Ascending aorta (tissue), 2 donors: ENCODE results near the gene SLC25A20. TPM values are rescaled to one million over a fixed set of nuclear protein-coding genes. Genes with fewer than 3 reads are reported as not detected.

Source experiments
- DNase-seq, 2 donors: peaks; one replicate each; pipeline ENCODE4 v3.0.0-alpha.2; 2019; ENCODE audit warnings: low spot score in 2 of 2
- H3K27ac ChIP-seq, 2 donors: fragments of 200-600 bp; sonication (generic); one replicate each; pipeline ENCODE4 v1.5.1; 2016 to 2017; ENCODE audit warnings: mild to moderate bottlenecking in 1 of 2
- H3K27me3 ChIP-seq: fragments of 200-600 bp; sonication (generic); one replicate; pipeline ENCODE4 v1.5.1; 2017
- H3K36me3 ChIP-seq, 2 donors: fragments of 200-600 bp; sonication (generic); one replicate each; pipeline ENCODE4 v1.5.1; 2016
- H3K4me1 ChIP-seq, 2 donors: fragments of 200-600 bp; sonication (generic); one replicate each; pipeline ENCODE4 v1.5.1; 2016 to 2017; ENCODE audit warnings: mild to moderate bottlenecking in 1 of 2
- H3K4me3 ChIP-seq, 2 donors: fragments of 200-600 bp; sonication (generic); one replicate each; pipeline ENCODE4 v1.5.1; 2016 to 2017; ENCODE audit warnings: mild to moderate bottlenecking in 1 of 2
- H3K9me3 ChIP-seq, 2 donors: fragments of 200-600 bp; sonication (generic); one replicate each; pipeline ENCODE4 v1.5.1; 2016
- CTCF ChIP-seq, 3 experiments: fragments of 200-600 bp in 2 of 3; fragments of 450-650 bp in 1 of 3; sonication (generic) in 2 of 3; IDR thresholded peaks; one replicate each; pipeline ENCODE4 v1.5.1; 2016 to 2019; ENCODE audit warnings: antibody characterized with exemption in 3 of 3, mild to moderate bottlenecking in 1 of 3, moderate library complexity in 1 of 3
- intact Hi-C: fragments of 100-400 bp; cut with DNase I; formaldehyde crosslinking; loops from one replicate; pipeline ENCODE4 v1.15.1; 2023
- total RNA-seq: library from RNA; depleted of rRNA; stranded (reverse); fragments of >200 nt; gene quantifications from one replicate; pipeline ENCODE4 v1.1.0, GENCODE V29; 2016

Gene SLC25A20
- total RNA-seq, 1 donor from 2014 or later = 14.4 TPM

- no peak for TF ChIP-seq CTCF (IDR thresholded peaks at IDR 0.05)
Observed at GRCh38 chr3:48896936-48897335, 1.7 kb downstream of the SLC25A20 start.

GRCh38 chr3:48894516-48894915, 4.2 kb downstream of the SLC25A20 start:
- Histone ChIP-seq H3K4me3 (no peak overlapping the region), H3K9me3 (no peaks in the 10 kb centered on the region), H3K4me1 (peaks cover 5 to 13% of the 10 kb centered on the region in 2 donors), H3K27ac (no peak overlapping the region), H3K27me3 (no peaks in the 10 kb centered on the region), H3K36me3 (peaks cover 9 to 19% of the 10 kb centered on the region in 2 donors)
- TF ChIP-seq CTCF (IDR thresholded peaks at IDR 0.05) = no peak
- no peak for DNase-seq
- intact Hi-C loops = no loop called here

More at GRCh38 chr3:48896936-48897335, 1.7 kb downstream of the SLC25A20 start:
- intact Hi-C loops = loop anchor here (5.0 kb wide), 1 partner anchor 50 kb away; the partner anchor contains the start of gene PRKAR2A
- peaks cover 0 to under 1% of the 10 kb centered on the region in 2 donors for H3K36me3 ChIP-seq
- no peaks in the 10 kb centered on the region for H3K27me3 ChIP-seq
- no peak overlapping the region for H3K4me3 ChIP-seq
- H3K4me1 ChIP-seq = peaks cover 5 to 13% of the 10 kb centered on the region in 2 donors
- no peak for DNase-seq
- H3K9me3 ChIP-seq = no peaks in the 10 kb centered on the region
- H3K27ac ChIP-seq = peak overlapping the region in 1 of 2 donors; percentile 56

- Histone ChIP-seq H3K36me3 (peaks cover 14 to 27% of the 10 kb centered on the region in 2 donors), H3K9me3 (no peaks in the 10 kb centered on the region), H3K4me1 (no peaks in the 10 kb centered on the region), H3K4me3 (no peak overlapping the region), H3K27me3 (no peaks in the 10 kb centered on the region), H3K27ac (no peak overlapping the region)
- no peak for DNase-seq
- TF ChIP-seq CTCF (IDR thresholded peaks at IDR 0.05) = no peak
- intact Hi-C loops = no loop called here
Observed at GRCh38 chr3:48891606-48892005, 7.1 kb downstream of the SLC25A20 start.

GRCh38 chr3:48885753-48886152, 12.9 kb downstream of the SLC25A20 start:
- Histone ChIP-seq H3K9me3 (no peaks in the 10 kb centered on the region), H3K36me3 (peaks cover 23 to 49% of the 10 kb centered on the region in 2 donors), H3K27ac (no peak overlapping the region), H3K4me1 (no peaks in the 10 kb centered on the region), H3K4me3 (no peak overlapping the region), H3K27me3 (no peaks in the 10 kb centered on the region)
- intact Hi-C loops = no loop called here
- no peak for DNase-seq
- no peak for TF ChIP-seq CTCF (IDR thresholded peaks at IDR 0.05)

- peaks cover 29 to 45% of the 10 kb centered on the region in 2 donors for H3K36me3 ChIP-seq
- intact Hi-C loops = no loop called here
- no peaks in the 10 kb centered on the region for H3K4me1 ChIP-seq
- H3K4me3 ChIP-seq = no peak overlapping the region
- H3K9me3 ChIP-seq = no peaks in the 10 kb centered on the region
- no peak overlapping the region for H3K27ac ChIP-seq
- no peak for TF ChIP-seq CTCF (IDR thresholded peaks at IDR 0.05)
- no peaks in the 10 kb centered on the region for H3K27me3 ChIP-seq
- no peak for DNase-seq
Observed at GRCh38 chr3:48881652-48882114, 17.0 kb downstream of the SLC25A20 start.

GRCh38 chr3:48881006-48881405, 17.7 kb downstream of the SLC25A20 start:
- H3K36me3 ChIP-seq = peaks cover 29 to 45% of the 10 kb centered on the region in 2 donors
- H3K27me3 ChIP-seq = no peaks in the 10 kb centered on the region
- H3K9me3 ChIP-seq = no peaks in the 10 kb centered on the region
- DNase-seq = no peak
- intact Hi-C loops = no loop called here
- no peaks in the 10 kb centered on the region for H3K4me1 ChIP-seq
- H3K27ac ChIP-seq = no peak overlapping the region
- H3K4me3 ChIP-seq = no peak overlapping the region
- no peak for TF ChIP-seq CTCF (IDR thresholded peaks at IDR 0.05)
